HG03196 (cell line): Measurements from ENCODE around the gene LHFPL2.

Experiments
- ATAC-seq: cut with Tn5 transposase; IDR thresholded peaks from one replicate; pipeline ENCODE4 v1.9.1; 2021; ENCODE audit not compliant: unreplicated experiment

Gene LHFPL2

DNA sequence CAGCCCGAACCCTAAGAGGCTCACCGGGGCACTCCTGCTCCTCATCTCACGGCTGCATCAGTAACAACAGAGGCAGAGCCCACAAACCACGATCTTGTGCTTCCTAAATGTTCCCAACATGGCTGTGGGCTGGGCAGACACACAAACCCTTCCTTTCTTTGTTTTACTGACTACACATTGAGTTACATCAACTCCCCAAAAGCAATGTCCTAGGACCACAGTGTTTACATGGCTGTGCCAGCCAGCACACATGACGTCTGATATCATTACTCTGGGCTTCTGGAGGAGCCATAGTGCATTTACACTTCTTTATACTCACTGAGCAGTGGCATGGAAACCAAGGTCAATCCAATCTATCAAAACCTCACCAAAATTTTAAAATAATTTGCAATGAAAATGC, 101.4 kb downstream of the LHFPL2 start:
- ATAC-seq = no peak

DNA sequence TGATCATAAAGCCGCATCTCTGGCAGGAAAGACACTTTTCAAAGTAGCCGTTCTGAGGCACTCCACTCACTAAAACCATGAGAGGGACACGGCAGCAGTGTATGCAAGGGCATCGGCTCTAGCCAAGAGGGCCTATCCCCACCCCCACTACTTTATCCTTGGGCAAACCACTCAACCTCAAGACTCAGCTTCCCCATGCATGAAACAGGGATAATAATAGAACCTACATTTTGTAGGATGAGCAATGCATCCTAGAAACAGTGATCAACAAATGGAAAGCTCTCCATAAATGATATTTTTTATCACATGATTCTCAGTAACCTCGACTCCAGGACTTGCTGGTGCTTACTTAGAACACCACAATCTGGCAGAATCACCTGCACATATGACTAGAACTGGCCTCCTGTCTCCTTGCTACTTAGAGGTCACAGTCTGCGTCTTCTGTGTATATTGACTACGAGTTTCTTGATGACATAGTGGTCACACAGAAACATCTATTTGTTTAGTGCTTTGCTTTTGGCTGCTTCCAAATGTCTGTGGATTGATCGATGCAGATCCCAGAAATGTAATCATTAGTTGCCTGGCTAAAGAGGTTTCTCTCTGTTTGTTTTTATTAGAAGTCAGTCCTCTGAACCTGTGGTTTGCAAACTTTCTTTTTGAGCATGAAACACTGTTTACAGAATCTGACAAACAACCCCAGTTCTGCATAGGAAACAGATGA, 102.1 kb downstream of the LHFPL2 start:
- no peak for ATAC-seq

DNA sequence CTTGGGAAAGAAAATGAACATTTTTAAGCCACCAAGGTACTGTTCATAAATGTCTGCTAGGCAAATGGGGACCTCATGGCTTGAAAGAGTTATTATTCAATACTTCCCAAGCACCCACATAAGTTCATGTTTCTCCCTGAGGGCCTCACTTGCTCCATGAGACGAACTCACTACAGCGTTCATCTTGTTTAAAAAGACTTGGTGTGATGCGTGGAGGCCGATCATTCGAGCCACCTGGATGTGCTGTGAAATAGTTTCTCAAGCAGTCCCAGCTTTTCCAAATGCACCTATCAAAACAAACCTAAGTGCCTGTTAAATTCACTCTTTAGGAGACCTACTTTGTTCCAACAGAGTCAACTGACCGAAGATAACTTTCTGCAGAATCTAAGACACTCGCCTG, 103.2 kb downstream of the LHFPL2 start:
- ATAC-seq = no peak

DNA sequence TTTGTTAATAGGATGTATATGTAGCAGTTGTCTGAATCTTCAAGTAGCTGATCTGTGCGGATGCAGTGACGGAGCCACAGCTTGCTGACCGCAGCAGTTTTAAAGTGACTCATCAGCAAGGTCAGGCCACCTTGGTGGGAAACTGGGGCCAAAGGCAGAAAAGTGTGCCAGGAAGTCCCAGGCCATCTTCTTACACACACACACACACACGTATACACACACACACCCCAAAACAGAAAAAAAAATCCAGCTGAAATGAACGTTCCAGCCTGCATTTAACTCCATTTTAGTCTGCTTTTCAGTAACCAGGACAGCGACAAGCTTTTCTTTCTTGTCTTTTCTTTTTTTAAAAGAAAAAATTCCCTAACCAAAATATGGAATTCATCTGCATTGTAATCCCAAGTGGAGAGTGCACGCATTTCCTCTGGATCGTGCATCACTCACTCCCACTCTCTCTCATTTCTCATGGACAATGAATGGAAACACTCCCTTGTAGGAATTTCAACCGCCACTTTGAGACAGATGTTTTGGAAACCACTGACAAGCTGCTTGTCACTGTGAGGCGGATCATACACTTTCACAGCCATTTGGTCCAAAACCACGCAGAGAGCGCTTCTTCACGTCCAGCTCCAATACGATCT, 103.9 kb downstream of the LHFPL2 start:
- no peak for ATAC-seq

DNA sequence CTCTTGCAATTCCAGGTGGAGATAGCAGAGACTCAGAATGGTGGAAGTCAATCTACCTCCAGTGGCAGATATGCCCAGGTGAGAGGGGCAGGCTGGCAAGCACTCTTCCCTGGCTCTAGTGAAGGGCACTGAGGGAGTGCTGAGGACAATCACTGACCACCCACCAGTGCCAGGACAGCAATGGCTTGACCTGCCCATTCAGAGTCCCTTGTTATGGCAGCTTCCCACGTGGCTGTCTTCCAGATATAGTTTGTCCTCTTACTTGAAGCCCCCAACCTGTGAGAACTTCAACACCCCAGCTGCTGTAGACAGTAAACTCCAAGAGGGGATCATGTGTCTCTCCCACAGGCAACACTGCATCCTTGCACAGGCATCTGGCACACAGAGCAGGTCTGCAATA, 104.7 kb downstream of the LHFPL2 start:
- ATAC-seq = no peak

DNA sequence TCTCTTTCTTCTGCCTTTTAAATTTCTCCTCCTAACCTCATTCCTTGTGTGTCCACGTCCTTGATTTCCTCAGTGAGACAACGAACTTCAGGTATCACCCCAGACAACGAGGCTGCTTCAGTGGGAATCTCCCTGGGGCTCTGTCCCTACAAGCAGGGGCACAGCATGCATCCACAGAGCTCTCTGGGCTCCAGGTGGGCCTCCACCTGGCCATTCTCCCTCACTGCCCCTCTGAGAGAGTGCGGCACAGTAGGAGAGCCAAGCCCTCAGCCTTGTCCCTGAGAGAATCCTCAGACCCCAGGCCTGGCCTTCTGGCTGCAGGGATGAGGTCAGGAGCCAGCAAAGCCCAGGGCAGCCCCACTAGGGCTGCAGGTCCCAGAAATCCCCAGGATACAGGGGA, 105.3 kb downstream of the LHFPL2 start:
- ATAC-seq = no peak

DNA sequence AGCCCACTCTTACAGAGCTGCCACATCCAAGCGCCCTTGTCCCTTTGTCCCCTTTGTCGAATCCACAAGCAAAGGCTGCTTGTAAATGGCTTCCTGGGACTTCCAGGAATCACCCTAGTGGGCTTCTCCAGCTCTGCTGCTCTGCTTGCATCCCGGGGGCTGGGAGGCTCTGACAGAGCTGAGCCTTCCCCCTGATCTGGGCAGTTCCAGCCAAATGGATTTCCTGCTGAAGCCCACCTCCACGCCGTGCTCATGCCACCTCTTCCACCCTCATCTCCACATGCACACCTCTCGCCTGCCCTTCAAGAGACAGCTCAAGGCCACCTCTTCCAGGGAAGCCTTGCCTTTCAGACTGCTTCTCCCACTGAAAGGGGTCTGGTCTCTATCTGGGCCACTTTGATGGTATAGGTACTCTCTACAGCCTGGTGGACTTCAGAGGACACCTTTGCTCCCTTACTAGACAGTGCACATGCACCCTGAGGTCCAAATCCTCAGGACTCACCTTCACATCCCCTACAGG, 106.2 kb downstream of the LHFPL2 start:
- ATAC-seq = no peak

DNA sequence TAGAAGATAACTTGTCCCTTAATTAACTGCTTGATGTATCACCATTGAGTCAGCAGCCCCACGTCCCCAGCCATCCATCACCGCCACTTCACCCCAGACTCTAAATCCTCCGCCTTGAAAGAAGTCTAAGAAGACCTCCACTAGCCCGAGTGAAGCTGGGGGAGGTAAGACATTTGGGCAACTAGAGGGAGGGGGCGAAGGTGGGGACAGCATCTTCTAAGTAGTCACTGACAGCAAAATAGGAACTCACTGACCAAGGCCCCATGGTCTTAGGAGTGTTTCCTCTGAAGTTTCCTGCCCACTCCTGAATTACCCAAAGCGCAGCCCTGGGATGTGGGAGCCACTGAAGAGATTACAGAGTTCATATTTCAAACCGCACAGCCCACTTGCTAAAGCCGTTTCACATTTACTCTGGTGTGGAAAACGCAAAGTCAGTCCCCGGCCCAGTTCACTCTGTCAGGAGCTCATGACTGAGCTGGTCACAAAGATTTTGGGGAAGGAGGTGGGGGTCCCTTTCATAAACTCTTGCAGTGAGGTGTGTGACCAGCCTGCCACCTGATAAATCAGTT, 107.4 kb downstream of the LHFPL2 start:
- ATAC-seq = no peak

DNA sequence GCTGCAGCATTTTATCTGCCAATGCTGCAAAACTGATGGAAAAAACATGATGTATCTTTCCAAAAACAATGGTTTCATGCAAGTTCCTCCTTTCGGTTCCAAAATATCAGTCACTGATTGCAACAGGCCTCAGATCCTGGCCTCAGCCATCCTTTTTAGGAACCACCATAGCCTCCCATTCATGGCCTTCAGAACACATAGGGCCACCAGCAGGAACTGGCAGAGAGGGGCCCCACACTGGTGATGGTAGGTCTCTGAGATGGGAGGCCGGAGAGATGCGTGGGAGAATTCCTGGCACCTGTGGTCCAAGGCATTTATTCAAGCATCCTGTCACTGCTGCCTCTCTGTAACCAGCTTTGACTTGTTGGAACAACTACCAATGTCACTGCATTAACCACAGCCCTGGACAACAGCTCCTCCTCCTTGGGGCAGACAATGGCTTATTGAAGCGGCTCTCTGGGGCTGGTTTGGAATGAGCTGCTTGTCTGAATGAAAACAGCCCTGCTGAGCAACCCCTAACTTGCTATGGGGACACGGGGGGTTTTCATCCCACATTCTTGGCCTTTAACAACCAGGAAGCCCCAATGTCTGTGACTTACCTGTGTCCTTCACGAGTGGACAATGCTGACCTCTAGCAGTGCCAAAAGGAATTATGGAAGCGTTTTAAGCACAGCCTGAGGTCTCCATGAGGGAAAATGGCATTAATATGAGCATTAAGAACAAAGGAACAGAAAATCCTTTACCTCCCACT, 108.1 kb downstream of the LHFPL2 start:
- no peak for ATAC-seq

DNA sequence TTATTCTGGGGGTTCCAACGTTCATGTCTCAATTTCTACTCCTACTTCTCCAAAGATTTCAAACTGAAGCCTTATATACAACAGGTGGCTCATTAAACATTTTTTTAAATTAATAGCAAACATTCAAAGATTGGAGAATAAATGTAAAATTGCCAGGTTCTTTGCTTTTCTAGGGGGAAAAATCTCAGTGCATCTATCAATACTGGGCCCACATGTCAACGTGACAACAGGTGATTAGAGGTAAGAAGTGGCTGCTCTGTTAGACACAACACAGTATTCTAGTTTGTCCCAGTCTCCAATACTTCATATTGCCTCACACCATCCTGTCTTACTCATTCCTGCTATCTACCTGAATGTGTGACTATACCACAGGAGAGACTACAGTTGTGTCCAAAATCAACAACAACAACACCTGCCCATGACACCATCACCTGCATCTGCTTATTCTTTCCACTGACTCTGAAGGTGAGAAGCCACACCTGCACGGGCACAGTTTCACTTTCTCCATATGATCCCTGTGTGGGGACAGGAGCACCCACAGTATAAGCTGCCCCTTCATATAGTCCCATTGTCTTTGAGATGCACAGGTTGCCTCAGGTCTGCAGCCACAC, 110.2 kb downstream of the LHFPL2 start:
- ATAC-seq = no peak

DNA sequence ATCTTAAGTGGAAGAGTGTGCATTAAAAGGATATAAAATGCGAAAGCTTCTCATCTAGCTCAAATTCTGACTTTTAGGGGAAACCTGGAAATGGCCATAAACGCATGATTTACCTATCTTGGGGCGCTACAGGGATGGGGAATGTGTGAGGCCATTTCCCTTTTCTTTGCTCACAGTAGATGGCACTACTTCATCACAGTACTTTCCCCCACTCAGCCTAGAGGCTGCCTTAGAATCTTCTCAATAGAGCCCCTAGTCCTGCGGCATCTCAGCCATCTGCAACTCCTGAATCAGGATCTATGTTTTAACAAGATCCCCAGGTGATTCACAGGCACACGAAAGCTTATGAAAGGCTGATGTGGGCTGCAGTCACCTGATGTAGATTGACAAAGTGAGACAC, 110.8 kb downstream of the LHFPL2 start:
- no peak for ATAC-seq

DNA sequence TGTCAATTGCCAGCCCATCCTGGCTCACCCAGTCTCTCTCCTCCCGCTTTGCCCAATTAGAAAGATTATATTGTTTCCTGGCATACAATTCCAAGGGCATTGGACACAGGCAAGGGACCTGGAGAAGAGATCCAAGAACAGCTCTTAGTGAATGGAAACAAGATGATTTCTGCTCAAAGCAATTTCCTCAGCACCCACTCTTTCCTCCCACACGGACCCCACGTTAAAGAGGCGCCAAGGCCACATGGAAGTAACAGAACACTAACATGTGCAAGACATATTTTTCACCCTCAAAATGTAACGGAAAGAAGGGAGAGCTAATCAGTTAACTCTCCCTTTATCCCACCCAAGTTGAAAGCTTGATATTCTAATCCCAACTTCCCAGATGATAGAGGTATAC, 111.2 kb downstream of the LHFPL2 start:
- ATAC-seq = no peak

DNA sequence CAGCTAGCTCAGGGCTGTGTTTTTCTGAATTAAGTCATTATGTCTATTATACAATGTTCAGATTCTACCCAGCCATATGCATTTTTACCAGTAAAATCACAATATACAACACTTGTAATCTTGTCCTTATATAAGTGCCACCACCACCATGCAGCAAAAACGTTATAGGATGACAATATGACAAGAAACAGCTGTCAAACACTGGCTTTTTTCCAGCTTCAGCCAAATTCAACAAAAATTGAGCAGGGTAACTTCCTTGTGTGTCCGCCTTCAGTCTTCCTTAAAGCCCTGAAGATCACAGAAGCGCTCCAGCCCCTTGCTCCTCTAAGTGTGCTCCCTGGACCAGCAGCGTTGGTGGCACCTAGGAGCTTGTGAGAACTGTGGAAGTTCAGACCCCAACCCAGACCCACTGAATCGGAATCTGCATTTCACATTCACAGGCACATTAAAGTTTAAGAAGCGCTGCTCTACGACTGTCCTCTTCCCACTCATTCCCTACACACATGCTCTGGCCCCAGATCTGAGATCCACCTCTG, 111.8 kb downstream of the LHFPL2 start:
- ATAC-seq = no peak

DNA sequence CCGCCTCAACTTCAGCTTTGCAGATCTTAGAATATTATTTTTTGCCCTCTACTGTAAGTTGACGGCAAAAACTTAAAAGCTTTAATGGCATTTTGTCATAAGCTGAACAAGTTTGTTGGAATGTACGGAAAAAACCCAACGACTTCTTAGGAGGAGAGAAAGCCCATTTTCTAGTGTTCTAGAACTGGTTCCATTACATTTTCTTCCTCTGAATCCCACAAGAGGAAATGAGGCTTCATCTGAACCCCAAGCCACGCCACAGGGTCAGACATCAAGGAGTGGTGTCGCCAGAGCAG, 113.7 kb downstream of the LHFPL2 start:
- ATAC-seq = no peak

DNA sequence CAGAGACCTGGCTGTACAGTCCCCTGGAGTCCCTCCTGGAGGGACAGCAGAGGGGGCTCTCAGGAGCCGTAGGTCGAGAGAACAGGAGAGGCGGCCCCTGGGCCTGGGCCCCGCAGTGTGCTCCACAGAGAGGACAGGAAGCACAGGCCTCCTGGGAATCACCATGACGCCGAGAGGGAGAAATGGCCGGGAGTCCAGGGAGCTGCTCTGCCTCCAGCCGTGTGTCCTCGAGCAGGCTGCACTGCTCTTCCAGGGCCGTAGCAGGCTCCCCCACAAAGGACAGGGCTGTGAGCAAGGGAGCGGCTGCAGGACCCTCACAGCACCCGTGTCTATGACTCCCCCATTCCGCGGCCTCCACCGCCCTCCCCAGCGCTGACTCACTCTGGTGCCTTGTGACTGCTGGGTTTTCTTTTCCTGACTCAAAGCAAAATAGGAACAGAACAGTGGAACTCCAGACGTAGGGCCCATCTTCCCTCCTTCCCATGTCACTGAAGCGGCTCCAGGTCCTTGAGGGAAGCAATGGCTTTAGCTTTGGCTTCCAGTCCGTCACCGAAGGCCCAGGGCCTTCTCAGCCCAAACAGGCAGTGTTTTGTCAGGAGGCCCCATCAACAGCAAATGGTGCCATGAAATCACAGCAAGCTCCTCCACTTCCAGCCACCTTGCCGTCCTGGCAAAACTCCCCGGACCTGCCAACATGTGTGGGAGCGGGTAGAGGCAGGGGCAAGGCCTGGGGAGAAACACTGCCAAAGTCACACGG, 114.2 kb downstream of the LHFPL2 start:
- ATAC-seq = no peak

DNA sequence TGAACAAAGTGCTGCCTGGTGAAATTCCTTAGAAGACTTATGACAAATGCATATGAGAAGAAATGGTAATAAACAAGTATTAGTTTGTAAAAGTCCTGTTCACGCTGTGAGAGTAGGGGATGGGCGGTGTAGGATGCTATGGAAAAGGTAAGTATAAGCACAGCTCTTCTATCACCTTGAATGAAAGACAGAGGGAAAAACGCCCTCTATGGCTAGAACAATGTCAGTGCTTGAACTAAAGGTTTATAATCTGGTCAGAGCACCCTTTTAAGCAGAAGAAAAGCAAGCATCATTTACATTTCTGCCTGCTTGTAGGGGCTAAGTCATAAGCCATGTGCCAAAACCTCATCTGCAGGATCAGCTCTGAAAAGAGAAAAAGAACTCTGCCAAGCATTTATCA, 115.2 kb downstream of the LHFPL2 start:
- no peak for ATAC-seq

DNA sequence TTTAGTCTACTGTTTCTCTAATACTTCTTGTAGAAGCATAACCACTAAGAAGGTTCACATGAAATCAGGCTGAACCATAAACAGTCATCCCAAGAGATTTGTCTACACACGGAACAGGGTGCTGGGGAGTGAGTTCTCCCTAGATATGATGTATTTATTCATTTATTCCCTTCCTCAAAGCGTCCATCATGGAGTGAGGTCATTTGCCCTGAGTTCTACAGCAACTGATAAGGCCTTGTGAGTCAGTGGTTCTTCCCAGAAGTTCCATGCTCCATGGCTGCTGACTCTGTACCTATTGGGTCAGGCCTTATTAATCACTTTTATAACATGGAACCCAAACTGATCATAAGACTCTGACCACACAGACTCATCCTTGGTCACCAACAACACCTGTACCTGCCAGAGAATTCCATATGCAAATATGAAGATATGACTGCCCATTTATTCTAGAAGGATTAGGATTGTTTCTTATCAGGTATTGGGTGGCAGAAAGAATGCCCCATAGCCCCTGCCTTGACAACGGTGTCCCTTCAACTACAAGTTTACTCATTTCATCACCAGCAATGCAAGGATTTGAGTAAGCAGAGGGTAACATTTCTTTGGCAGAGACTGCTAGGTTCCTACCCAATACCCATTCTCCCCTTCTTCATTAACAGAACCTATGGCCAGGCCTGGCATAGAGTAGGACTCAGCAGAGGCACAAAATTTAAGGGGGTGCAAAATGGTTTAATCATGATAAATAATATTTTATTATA, 118.1 kb downstream of the LHFPL2 start:
- no peak for ATAC-seq

DNA sequence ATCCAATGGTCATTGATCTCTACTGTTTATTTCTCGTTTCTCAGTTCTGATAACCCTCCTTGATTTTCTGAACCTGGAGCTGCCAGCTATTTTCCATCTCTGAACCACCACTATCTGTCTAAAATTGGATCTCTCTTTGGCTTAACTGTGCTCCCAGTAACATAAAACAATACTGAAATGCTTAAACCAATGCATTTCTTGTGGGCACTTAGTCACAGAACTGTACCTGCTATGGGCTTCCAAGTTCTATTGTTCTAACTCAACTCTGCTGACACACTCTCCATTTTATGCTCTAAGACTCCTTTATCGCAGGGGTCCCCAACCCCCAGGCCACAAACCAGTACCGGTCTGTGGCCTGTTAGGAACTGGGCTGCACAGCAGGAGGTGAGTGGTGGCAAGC, 120.6 kb downstream of the LHFPL2 start:
- no peak for ATAC-seq

DNA sequence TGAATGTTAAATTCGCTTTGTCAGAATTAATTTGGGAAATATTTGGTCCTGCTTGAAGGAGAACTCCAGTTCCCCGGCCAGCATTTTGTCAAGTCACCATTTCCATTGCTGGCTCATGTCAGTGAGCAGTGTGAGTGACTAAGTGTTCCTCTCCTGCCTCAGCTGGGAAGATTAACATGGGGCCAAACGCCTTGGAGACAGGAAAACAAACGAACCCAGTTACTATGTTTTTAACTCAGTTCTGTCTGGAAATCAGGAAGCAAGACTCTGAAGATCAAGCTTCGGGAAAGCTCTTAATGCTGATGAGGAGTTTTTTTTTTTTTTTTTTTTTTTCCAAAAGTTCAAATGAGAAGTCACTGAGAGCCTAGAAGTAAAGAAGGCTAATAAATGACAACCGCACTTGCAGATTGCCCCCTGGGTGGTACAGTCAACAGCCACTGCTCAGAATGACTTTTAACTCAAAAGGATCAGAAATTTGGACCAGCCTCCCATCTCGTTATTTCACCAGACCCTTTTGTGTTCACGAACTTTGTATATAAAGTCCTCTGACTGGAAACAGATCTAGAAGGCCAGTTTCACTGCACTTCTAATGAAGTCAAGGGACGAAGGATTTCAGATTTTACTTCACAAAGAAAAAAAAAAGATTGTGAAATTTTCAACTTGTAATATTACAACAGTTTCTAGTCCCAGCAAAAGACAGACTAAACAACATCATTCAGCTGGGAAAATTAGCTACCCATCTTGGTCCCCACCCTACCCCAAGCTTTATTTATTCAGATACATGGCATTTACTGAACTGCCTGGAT, 121.3 kb downstream of the LHFPL2 start:
- no peak for ATAC-seq
